Measurements from ENCODE around the gene MUSK.

The MUSK gene

DNA sequence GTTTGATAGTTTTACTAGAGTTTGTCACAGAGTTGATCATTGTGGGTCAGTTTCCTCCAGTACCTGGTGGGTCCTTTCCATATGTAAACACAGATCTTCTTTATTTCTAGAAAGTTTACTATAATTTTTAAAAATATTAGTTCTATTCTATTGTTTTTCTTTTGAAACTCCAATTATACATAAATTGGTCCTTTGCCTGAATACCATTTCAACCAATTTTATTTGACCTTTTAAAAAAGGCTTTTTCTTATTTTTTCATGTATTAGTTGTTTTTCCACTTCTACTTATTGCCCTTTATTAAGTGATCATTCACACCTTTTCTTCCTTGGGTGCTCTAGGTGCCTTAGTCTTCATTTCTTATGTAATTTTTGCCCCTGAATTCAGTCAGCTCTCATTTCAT lies 33.0 kb upstream of the MUSK start:
- DNase-seq (ENCODE audit: low read depth, low spot score): no peak
- in situ Hi-C loops (cut with HindIII; ENCODE audit: low sequenced_read_pairs): no loop called here
- no peak overlapping the region for H3K4me3 ChIP-seq (ENCODE audit: low read depth, low read length)
- TF ChIP-seq, protein P1, sequence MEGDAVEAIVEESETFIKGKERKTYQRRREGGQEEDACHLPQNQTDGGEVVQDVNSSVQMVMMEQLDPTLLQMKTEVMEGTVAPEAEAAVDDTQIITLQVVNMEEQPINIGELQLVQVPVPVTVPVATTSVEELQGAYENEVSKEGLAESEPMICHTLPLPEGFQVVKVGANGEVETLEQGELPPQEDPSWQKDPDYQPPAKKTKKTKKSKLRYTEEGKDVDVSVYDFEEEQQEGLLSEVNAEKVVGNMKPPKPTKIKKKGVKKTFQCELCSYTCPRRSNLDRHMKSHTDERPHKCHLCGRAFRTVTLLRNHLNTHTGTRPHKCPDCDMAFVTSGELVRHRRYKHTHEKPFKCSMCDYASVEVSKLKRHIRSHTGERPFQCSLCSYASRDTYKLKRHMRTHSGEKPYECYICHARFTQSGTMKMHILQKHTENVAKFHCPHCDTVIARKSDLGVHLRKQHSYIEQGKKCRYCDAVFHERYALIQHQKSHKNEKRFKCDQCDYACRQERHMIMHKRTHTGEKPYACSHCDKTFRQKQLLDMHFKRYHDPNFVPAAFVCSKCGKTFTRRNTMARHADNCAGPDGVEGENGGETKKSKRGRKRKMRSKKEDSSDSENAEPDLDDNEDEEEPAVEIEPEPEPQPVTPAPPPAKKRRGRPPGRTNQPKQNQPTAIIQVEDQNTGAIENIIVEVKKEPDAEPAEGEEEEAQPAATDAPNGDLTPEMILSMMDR (IDR thresholded peaks at IDR 0.05; ENCODE audit: low read depth, low read length): no peak

DNA sequence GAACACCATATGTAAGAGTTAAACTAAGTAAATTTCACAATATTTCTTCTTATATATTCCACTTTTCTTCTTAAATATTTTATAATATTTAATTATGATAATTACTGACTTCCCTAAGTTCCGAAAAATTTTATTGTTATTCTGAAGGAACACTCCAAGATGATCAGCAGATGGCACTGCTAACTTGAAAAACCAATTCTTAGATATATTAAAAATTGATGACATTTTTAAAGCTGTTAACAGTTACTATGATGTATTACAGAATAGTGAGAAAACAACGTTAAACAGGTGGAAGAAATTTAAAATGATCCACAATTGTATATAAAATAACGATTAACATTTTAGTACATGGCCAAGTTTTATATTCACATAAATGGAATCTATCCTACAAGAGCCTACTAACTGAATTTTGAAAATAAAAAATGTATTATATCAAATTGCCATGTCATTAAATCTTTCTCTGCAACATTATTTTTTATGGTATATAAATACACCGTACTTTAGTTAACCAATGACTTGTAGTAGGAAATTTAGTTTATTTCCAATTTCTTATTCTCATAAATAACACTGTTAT lies 30.1 kb upstream of the MUSK start:
- TF ChIP-seq, protein P1 (IDR thresholded peaks at IDR 0.05; ENCODE audit: low read depth, low read length): peak; percentile 40
- in situ Hi-C loops (cut with HindIII; ENCODE audit: low sequenced_read_pairs): no loop called here
- peak; percentile 64 for DNase-seq (ENCODE audit: low read depth, low spot score)
- no peak overlapping the region for H3K4me3 ChIP-seq (ENCODE audit: low read depth, low read length)

DNA sequence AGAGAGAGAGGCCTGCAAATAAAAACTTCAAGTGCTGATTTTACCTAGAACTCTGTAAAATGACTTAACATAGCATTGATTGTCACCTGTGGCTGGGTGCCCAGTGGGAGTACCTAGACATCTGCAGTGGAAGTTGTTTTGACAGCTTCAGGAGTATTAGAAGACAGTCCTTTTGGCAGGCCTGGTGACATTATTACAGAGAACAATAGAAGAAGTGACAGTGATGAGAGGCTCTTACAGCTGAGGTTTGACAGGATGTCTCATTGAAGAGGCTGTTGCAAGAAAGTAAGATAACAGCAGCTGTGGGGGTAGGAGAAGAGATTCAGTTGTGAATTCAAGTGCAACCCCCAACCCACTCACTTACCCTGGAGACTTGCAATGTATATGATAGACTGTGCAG lies 27.9 kb upstream of the MUSK start:
- TF ChIP-seq, protein P1 (IDR thresholded peaks at IDR 0.05; ENCODE audit: low read depth, low read length): no peak
- in situ Hi-C loops (cut with HindIII; ENCODE audit: low sequenced_read_pairs): no loop called here
- H3K4me3 ChIP-seq (ENCODE audit: low read depth, low read length): no peak overlapping the region
- DNase-seq (ENCODE audit: low read depth, low spot score): no peak

DNA sequence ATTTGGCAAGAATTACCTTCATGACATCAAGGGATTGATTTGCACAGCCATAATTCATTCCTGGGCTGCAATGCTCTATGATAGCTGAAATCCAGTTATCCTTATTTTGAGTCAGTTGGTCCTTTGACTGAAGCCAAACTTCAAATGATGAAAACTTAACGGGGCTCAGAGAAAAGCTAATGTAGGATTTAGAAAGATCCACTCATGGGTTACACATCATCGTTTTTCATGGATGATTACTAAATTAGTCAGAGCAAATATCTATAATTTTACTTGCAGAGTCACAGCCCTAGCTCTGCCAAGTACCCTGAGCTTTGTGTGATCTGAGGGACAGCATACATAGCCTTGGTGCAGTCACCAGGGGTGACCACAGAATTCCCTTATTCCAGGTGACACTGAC lies 27.3 kb upstream of the MUSK start:
- TF ChIP-seq, protein P1 (IDR thresholded peaks at IDR 0.05; ENCODE audit: low read depth, low read length): no peak
- no peak overlapping the region for H3K4me3 ChIP-seq (ENCODE audit: low read depth, low read length)
- in situ Hi-C loops (cut with HindIII; ENCODE audit: low sequenced_read_pairs): no loop called here

DNA sequence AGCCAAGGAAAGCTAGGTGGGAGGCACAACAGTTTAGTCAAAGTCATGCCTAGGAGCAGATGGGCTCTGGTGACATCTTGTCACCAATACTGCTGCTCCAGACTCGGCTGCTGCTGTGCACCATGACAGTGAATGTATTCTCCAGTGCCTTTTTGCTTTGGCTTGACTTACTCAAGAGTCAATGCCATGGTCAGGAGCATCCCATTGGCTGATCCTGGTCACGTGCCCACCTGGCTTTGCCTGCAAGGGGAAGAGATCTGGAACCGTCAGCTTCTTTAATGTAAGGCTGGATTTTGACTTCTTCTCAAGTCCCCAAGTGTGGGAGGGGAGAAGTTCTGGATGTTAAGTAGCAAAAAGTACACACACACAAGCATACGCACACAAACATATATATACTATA lies 19.9 kb upstream of the MUSK start:
- DNase-seq (ENCODE audit: low read depth, low spot score): no peak
- in situ Hi-C loops (cut with HindIII; ENCODE audit: low sequenced_read_pairs): no loop called here
- H3K4me3 ChIP-seq (ENCODE audit: low read depth, low read length): no peak overlapping the region
- TF ChIP-seq, protein P1 (IDR thresholded peaks at IDR 0.05; ENCODE audit: low read depth, low read length): no peak

More for the DNA sequence above, 27.3 kb upstream of the MUSK start:
- DNase-seq (ENCODE audit: low read depth, low spot score): no peak

DNA sequence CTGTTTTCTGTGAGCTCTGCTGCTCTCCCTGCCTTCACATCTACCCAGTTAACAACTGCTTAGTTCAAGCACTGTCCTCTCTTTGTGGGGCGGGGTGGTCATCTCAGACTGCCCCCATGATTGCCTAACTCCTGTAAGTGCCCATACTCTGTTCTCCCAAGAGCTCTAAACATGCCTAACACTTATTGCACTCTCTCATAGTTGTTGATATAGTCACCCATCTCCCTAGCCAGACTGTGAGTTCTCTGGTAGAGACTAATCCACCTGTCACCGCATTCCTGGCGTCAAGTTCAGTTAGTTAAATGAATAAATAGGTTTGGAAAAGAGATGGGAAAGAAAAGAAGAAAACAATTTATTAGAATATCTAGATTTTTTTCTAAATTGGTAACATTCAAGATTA lies 18.3 kb upstream of the MUSK start:
- TF ChIP-seq, protein P1 (IDR thresholded peaks at IDR 0.05; ENCODE audit: low read depth, low read length): no peak
- no peak overlapping the region for H3K4me3 ChIP-seq (ENCODE audit: low read depth, low read length)
- in situ Hi-C loops (cut with HindIII; ENCODE audit: low sequenced_read_pairs): no loop called here
- peak; percentile 71 for DNase-seq (ENCODE audit: low read depth, low spot score)

Measured in astrocyte of the spinal cord (primary cell).